ENCODE data around the gene FGF4.
A peak's percentile ranks its signal among the peaks of the same experiment; 100 is the strongest.

The FGF4 gene

GRCh38 chr11:69807106-69807815 lies 32.1 kb upstream of the FGF4 start:
- DNase-seq (ENCODE audit: low spot score), result no peak

DNA sequence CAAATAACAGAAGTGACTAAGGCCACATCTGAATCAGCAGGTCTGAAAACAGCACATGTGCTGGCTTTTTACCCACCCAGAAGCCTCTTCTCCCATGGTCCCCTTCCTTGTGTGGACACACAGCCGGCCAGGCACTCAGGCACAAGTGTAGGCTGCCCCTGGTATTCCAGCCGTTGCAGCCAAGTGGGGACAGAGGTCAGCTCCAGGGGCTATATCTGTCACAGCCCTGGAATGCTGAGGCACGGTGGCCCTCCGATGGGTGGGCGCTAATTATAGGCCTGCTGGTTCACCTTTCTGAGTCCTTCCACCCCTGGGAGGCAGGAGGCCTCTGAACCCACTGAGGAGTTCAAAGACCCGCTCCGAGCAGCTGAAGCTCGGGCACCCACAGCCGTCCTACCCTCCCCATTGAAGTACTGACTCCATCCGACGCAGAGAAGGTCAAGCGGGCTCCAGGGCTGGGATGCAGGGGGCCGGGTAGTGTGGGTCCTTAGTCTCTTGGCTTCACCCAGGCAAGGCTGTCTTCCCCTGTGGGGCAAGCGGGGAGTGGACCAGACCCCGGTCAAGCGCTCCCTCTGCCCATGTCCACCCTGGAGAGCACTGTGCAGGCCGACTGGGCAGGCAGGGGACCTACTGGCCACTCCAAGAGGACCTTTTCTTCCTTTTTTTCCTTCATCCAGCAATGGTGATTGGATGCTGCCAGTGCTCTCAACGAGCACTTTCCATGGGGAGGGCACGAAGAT lies 29.8 kb upstream of the FGF4 start:
- DNase-seq (ENCODE audit: low spot score), result no peak

DNA sequence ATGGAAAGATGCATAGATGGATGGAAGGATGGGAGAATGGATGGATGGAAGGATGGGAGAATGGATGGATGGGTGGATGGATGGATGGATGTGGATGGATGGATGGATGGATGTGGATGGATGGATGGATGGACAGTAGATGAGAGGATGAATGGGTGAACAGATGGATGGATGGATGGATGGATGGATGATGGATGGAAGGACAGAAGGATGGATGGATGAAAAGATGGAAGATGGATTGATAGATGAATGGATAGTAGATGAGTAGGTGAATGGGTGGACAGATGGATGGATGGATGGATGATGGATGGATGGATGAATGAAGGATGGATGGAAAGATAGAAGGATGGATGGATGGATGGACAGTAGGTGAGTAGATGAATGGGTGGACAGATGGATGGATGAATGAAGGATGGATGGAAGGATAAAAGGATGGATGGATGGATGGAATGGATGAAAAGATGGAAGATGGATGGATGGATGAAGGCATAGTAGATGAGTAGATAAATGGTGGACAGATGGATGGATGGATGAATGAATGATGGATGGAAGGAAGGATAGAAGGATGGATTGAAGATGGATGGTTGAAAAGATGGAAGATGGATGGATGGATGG lies 28.6 kb upstream of the FGF4 start:
- DNase-seq (ENCODE audit: low spot score), result no peak

GRCh38 chr11:69803022-69803421 lies 27.9 kb upstream of the FGF4 start:
- DNase-seq (ENCODE audit: low spot score), result no peak

DNA sequence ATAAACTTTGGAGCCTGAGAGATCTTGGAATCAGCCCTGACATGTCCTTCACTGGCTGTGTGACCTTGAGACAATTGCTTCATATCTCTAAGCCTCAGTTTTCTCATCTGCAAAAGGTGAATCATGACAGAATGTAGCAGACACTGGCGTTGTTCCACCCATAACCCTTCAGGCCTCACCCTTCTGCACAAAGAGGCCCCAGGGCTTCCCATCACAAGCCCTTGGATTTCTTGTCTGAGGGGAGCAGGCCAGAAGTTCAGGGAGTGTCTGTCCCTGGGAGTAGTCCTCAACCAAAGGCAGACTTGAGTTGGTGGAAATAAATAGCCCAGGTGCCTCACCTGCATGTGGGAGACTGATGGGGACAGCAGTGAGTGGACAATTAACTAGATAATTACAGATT lies 27.4 kb upstream of the FGF4 start:
- no peak for DNase-seq (ENCODE audit: low spot score)

DNA sequence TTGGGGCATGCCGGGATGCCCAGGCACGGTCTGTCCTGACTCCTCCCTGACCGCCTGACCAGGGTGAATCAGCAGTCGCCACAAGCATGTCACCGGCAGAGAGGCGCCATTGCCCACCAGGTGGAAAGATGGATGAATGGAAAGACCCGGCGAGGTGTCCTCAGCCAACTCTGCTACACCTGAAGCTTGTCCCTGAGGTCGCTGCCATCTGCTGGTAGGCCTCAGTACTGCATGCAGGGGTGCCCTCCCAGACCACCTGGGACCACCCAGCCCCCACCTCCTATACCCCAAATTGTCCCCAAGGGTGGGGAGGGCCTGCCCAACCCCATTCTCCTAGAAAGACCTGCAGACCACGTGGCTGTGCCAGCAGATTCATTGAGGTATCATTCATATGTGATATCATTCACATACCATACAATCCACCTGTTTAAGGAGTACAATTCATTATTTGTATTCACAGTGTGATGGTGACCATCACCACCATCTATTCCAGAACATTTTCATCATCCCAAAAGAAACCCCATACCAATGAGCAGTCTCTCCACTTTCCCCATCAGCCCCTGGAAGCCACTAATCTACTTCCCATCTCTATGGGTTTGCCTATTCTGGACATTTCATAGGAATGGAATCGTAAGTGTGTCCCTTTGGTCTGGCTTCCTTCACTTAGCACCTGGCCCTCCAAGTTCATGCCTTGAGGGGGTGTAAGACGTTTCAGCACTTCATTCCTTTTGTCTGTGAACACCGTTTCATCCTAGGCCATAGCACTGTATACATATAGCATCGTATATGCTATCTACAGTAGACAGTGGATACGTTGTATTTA lies 26.6 kb upstream of the FGF4 start:
- DNase-seq (ENCODE audit: low spot score), result peak; percentile 83

GRCh38 chr11:69800278-69800677 lies 25.1 kb upstream of the FGF4 start:
- no peak for DNase-seq (ENCODE audit: low spot score)

DNA sequence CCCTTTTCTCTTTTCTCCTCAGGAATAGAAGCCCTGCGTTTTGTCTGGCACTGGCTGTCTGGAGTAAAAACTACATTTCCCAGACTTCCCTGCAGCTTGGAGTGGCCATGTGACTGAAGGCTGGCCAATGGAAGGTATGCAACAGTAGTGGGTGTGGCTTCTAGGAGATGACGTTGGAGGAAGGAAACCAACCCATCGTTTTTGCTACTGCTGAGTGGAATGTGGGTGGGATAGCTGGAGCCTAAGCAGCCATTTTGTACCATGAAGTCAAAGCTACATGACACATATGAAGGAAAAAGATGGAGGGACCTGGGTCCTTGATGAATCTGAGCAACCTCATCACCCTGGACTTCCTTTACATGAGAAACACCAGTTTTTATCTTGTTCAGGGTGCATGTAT lies 24.4 kb upstream of the FGF4 start:
- DNase-seq (ENCODE audit: low spot score), result peak; percentile 74

DNA sequence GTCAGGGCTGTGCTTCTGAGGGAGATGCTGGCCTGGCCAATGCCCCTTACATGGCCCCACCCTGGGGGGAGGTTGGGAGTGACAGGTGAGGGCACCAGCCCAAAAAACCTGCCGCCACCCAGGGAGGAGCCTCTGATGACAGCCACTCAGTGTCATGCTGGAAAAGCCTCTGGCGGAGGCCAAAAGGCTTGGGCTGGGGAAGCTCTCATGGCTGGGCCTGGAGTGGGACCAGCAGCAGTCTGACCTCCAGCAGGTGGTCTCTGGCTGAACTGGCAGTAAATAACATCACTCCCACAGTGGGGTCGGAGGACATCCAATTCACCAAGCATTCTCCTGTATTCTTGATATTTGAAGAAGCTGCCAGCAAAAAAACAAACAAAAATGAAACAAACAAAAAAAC lies 24.0 kb upstream of the FGF4 start:
- DNase-seq (ENCODE audit: low spot score), result no peak

DNA sequence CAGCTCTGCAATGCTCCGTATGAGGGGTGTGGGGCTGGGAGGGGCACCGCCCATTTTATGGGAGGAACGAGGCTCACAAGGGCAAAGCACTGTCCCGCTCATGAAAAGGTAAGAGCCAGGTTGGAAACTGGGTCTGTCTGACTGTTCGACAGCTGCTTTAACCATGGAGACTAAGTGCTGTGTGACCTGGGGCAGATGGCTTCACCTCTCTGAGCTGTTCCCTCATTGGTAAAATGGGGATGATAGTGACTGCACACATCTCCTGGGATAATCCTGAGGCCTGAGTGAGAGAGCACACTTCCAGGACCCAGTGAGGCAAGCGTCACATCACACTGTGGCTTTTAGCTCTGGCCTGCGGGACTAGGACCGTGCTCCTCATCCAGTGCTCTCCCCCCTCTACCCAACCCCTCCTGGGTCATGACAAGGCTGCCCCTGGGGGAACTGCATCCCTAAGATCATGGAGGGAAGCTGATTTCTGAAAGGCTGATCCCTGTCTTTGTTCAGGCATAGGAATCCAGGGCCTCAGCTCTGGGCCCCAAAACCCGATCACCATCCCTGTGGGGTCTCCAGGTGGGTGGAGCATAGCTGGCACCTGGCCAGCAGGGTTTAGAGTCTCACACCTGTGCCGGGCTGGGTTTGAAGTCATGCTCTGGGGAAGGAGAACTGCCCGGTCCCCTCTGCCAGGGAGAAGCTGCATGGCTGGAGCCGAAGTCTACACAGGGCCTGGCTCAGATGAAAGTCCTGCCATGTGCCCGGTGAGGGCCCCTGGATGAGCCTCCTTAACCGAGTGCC lies 22.8 kb upstream of the FGF4 start:
- no peak for DNase-seq (ENCODE audit: low spot score)

DNA sequence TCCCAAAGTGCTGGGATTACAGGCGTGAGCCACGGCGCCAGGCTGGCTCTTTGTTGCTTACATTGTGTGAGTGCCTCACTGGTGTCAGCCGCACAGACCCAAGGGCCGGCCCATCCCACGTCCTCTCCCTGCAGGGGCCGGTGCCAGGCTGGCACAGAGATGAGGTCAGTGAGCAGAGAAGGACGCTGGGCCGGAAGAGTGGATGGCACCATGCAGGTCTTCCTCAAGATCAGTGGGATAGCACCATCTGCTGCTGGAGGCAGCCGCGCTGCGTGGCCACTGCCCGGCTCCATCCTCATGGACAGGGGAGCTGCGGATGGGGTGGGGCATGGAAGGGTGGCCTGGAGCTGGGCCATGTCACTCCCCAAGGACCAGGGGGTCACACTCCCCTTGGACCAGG lies 22.0 kb upstream of the FGF4 start:
- no peak for DNase-seq (ENCODE audit: low spot score)

DNA sequence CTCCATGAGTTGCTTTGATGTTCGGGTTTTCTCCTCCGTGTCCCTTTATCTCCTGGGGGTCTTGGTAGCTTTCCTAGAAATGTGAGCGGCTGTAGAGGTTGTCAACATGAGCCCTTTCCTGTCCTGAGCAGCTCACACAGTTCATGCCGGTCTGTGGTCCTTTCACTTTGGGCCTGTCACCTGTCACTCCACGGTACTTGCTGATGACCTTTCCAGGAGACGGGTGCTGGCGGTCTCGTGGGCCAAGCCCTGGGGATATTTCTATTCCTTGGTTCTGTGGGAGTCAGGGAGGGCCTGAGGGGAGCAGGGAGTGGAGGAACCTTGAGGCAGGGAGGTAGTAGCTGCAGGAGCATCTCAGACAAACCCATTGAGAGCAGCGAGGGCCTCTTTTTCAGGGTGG lies 20.9 kb upstream of the FGF4 start:
- DNase-seq (ENCODE audit: low spot score), result no peak

DNA sequence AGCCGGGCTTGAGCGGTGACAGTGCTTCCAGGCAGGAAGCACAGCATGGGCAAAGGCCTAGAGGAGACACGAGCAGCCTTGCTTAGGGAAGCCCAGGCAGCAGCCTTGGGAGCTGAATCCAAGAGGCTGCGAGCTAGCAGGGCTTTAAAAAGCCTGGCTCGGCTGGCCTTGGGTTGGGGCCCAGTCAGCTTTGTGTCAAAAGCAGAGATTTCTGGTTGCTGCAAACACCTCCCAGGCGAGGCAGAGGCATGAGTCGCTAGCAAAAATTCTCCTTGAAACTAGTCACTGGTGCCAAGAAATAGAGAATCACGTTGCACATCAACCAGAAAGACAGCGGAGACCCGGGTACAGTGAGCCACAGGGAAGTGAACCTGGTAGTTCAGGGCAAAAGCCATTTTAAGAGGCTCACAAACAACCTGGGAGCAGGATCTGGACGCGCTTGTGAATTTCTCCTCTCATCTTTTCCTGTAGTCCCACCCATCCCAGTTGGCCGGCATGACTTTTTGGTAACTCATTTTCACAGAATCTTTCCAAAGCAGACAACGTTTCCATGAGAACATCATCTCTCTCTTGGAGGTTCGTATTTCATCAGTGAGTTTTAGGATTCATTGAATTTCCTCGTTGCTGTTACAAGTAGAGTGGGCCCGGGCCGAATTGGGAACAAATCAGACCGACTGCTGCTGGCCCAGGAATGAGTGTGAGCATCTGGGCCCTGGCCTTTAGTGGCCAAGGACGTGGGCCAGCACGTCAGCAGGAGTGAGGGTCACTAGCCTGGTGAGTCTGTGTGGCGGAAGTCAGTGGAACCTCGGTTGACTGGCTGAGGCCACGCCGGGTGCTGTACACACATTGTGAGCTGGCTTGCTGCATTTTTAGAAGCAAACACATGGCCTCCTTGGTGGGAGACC lies 16.4 kb upstream of the FGF4 start:
- no peak for DNase-seq (ENCODE audit: low spot score)

DNA sequence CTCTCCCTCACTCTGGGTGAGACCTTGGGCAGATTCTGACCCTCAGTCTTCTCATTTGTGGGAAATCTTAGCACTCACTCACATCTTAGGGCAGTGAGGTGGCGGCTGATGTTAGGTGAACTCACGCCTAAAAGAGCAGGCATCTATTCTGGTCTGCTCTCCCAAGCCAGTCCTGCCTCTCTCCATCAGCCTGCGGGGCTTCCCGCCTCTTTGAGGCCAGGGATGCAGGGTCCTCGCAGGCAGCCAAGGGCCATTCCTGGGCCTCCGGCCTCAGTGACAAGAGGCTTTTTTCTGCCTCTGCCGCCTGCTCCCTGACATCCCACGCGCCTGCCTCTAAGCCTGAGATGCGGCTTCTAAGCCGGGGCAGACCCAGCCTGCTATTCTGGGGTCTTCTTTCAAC lies 13.8 kb upstream of the FGF4 start:
- no peak for DNase-seq (ENCODE audit: low spot score)

GRCh38 chr11:69787906-69788305 lies 12.8 kb upstream of the FGF4 start:
- no peak for DNase-seq (ENCODE audit: low spot score)

GRCh38 chr11:69787457-69787856 lies 12.3 kb upstream of the FGF4 start:
- no peak for DNase-seq (ENCODE audit: low spot score)

DNA sequence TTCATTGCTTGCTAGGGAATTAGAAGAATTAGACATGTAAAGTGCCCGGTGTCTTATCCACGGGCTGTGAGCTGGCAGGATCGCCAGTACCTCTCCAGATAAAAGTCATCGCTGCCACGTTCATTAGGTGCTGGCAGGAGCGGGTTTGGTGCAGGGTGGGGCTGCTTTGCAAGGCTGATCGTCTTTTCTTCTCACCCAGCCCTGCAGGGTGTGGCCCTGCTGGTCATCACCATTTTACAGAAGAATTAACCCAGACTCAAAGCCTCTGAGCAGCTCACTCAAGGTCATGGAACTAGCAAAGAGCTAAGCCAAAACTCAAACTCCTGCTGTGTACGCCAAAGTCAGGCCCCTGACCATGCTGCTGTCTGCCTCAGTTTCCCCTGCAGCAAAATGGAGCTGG lies 6.1 kb upstream of the FGF4 start:
- peak; percentile 13 for DNase-seq (ENCODE audit: low spot score)

DNA sequence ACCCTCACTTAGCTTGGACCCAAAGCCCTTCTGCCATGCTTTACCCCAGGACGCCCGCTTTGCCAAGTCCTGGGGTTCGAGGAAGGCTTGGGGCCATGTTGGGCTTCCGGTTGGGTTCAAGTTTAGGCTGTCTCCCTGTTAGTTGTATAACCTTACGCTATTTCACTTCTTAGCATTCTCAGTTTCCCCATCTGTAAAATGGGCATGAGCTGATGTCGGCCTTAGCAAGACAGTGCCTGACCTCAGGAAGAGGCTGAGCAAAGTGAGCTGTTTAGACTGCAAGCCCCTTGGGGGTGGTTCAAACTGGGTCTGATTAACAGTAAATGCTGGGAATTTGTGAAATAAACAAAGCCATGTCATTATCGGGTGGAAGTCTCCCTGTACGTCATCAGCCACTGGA lies 3.2 kb upstream of the FGF4 start:
- DNase-seq (ENCODE audit: low spot score), result no peak

- DNase-seq (ENCODE audit: low spot score), result no peak
Observed at GRCh38 chr11:69774354-69775162, 583 bp downstream of the FGF4 start.

Data from SW480 (cell line).